Kidney (tissue), 14 donors: Measurements from ENCODE around the gene PDX1. TPM values are rescaled to one million over a fixed set of nuclear protein-coding genes. Genes with fewer than 3 reads are reported as not detected.

Source experiments
- DNase-seq, 5 donors: peaks; one replicate each; pipeline ENCODE4 v3.0.0-alpha.2; 2013 to 2020
- FAIRE-seq: peaks from 2 replicates; lab custom pipeline; 2012; peaks lifted over from hg19 to GRCh38; lab: Jason Lieb, UNC
- H3K27ac ChIP-seq, 2 donors: one replicate each; pipeline ENCODE4 v1.7.0; 2013; ENCODE audit warnings: low read depth in 2 of 2, low read length in 2 of 2, inconsistent platforms in 1 of 2
- H3K27me3 ChIP-seq: one replicate; pipeline ENCODE4 v1.7.1; 2013; ENCODE audit warnings: low read length, inconsistent platforms; ENCODE audit not compliant: control insufficient read depth, insufficient read depth
- H3K36me3 ChIP-seq, 3 donors: one replicate each; pipeline versions ENCODE4 v1.7.0 to v1.7.1; 2013; ENCODE audit warnings: low read length in 3 of 3, control low read depth in 1 of 3, inconsistent platforms in 1 of 3; ENCODE audit not compliant: insufficient read depth in 3 of 3, control insufficient read depth in 2 of 3
- H3K4me1 ChIP-seq, 3 donors: one replicate each; pipeline versions ENCODE4 v1.7.0 to v1.7.1; 2013; ENCODE audit warnings: low read length in 3 of 3, inconsistent platforms in 1 of 3, low read depth in 1 of 3; ENCODE audit not compliant: control insufficient read depth in 2 of 3, insufficient read depth in 2 of 3
- H3K4me3 ChIP-seq, 3 donors: one replicate each; pipeline versions ENCODE4 v1.7.0 to v1.8.1; 2013; ENCODE audit warnings: low read length in 3 of 3, control low read depth in 1 of 3, inconsistent platforms in 1 of 3
- H3K9ac ChIP-seq, 3 donors: one replicate each; pipeline versions ENCODE4 v1.7.0 to v1.7.1; 2013; ENCODE audit warnings: low read length in 3 of 3, control low read depth in 1 of 3, inconsistent platforms in 1 of 3
- H3K9me3 ChIP-seq, 3 donors: one replicate each; pipeline versions ENCODE4 v1.7.0 to v1.7.1; 2013; ENCODE audit warnings: low read length in 3 of 3, control low read depth in 1 of 3, inconsistent platforms in 1 of 3; ENCODE audit not compliant: control insufficient read depth in 2 of 3, insufficient read depth in 1 of 3
- CTCF ChIP-seq: IDR thresholded peaks from 3 replicates; pipeline ENCODE4 v1.5.1; 2012; ENCODE audit warnings: mild to moderate bottlenecking, moderate library complexity, borderline replicate concordance; ENCODE audit not compliant: insufficient read depth; ENCODE audit errors: extremely low read depth
- intact Hi-C: fragments of 100-400 bp; cut with DNase I; formaldehyde crosslinking; loops from one replicate; pipeline ENCODE4 v1.11.1; 2022
- polyA plus RNA-seq: library from polyadenylated mRNA; stranded (reverse); fragments of 350-450 nt; fragmentation: Illumina TruSeq; extraction: RNeasy Lipid Tissue Mini Kit (QIAGEN cat#74804); gene quantifications from one replicate; pipeline ENCODE4 v1.2.3, GENCODE V29; 2014; ENCODE audit warnings: low read depth, low replicate concordance; ENCODE audit not compliant: insufficient read depth
- total RNA-seq: library from RNA; stranded (reverse); fragmentation: NEBNext Ultra II Directional; extraction: Animal tissue kit (Norgen Biotek cat#: 25700); gene quantifications from one replicate; pipeline ENCODE4 v1.2.1, GENCODE V29; 2021
- donor health status: control.
- donor health status: control.
- donor health status: control.
- donor health status: control.
- donor health status: control.
- donor health status: DM: yes; HTN: yes; CAD: no.
- donor health status: Normal renal cell carcinoma (clear cell type).

The PDX1 gene
- total and polyA plus RNA-seq, 2 donors from 2014 or later, result not detected

- H3K36me3 ChIP-seq, result no peaks in the 10 kb centered on the region
- peak in 1 of 5 donors; percentile 66 for DNase-seq
- no peak for FAIRE-seq
- TF ChIP-seq CTCF, result no peak
- no peak overlapping the region for H3K9ac ChIP-seq
- no peaks in the 10 kb centered on the region for H3K9me3 ChIP-seq
- H3K4me1 ChIP-seq, result peaks cover 0 to 8% (median 0%) of the 10 kb centered on the region in 3 donors
- H3K27ac ChIP-seq, result no peak overlapping the region
- intact Hi-C loops, result no loop called here
- no peak overlapping the region for H3K4me3 ChIP-seq
- H3K27me3 ChIP-seq, result peaks cover 61% of the 10 kb centered on the region
Measured at GRCh38 chr13:27923794-27924528, 4.2 kb downstream of the PDX1 start.

- no peak for TF ChIP-seq CTCF
- H3K4me1 ChIP-seq, result peaks cover 0 to 8% (median 0%) of the 10 kb centered on the region in 3 donors
- no peak overlapping the region for H3K9ac ChIP-seq
- H3K27ac ChIP-seq, result no peak overlapping the region
- no peak overlapping the region for H3K4me3 ChIP-seq
- H3K36me3 ChIP-seq, result no peaks in the 10 kb centered on the region
- no peak for FAIRE-seq
- no peaks in the 10 kb centered on the region for H3K9me3 ChIP-seq
- intact Hi-C loops, result no loop called here
- peaks cover 60% of the 10 kb centered on the region for H3K27me3 ChIP-seq
- no peak for DNase-seq
Measured at GRCh38 chr13:27924529-27925141, 4.8 kb downstream of the PDX1 start.

- Histone ChIP-seq H3K9me3 (no peaks in the 10 kb centered on the region), H3K9ac (no peak overlapping the region), H3K4me3 (no peak overlapping the region), H3K36me3 (no peaks in the 10 kb centered on the region), H3K27ac (no peak overlapping the region), H3K4me1 (peaks cover 0 to 6% (median 0%) of the 10 kb centered on the region in 3 donors), H3K27me3 (peaks cover 68% of the 10 kb centered on the region)
- no peak for TF ChIP-seq CTCF
- no peak for FAIRE-seq
- DNase-seq, result no peak
- intact Hi-C loops, result no loop called here
Measured at GRCh38 chr13:27925220-27925991, 5.6 kb downstream of the PDX1 start.
